ENCODE measurements around the gene SMO. TPM values are rescaled to one million over a fixed set of nuclear protein-coding genes. Genes with fewer than 3 reads are reported as not detected.

SMO gene
- total and polyA plus RNA-seq, 4 donors = 0.87 to 19.3 (median 3.6) TPM

DNA sequence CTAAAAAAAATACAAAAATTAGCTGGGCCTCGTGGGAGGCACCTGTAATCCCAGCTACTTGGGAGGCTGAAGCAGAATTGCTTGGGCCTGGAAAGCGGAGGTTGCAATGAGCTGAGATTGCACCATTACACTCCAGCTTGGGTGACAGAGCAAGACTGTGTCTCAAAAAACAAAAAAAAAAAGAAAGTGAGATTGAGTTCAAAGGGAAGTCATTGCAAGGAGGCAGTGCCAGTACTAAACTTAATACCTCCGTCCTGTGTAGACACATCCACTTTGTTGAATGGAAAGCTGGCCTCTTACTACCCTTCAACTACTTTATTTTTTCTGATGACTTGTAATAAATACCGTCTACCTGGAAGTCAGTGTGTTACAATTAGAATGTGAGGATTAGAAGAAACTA, 67.4 kb downstream of the SMO start:
- WGBS, 2 donors = 89 to 90% methylated on average over 4 of the region's 4 CpGs
- Histone ChIP-seq H3K36me3 (ENCODE audit: control insufficient read depth in 4 of 4, insufficient read depth in 4 of 4, low read length in 4 of 4) (no peaks in the 10 kb centered on the region), H3K9ac (ENCODE audit: insufficient read depth in 1 of 2, low read length in 2 of 2) (no peak overlapping the region), H3K27ac (ENCODE audit: low read depth in 1 of 2, low read length in 1 of 2) (no peak overlapping the region), H3K4me1 (ENCODE audit: control insufficient read depth in 5 of 5, insufficient read depth in 5 of 5, low read length in 5 of 5) (peaks cover 0 to 5% (median 1%) of the 10 kb centered on the region in 5 donors), H3K4me3 (no peak overlapping the region), H3K27me3 (ENCODE audit: control insufficient read depth in 3 of 3, insufficient read depth in 3 of 3, low read length in 2 of 3) (no peaks in the 10 kb centered on the region), H3K9me3 (ENCODE audit: control insufficient read depth in 4 of 4, insufficient read depth in 3 of 4, low read length in 3 of 4) (no peaks in the 10 kb centered on the region)
- no peak for TF ChIP-seq CTCF (IDR thresholded peaks at IDR 0.05; ENCODE audit: control extremely low read depth, extremely low read depth)
- no peak for DNase-seq
- no peak for ATAC-seq (ENCODE audit: insufficient read depth, low FRiP score)

GRCh38 chr7:129256221-129256620, 67.8 kb downstream of the SMO start:
- TF ChIP-seq CTCF (IDR thresholded peaks at IDR 0.05; ENCODE audit: control extremely low read depth, extremely low read depth) = no peak
- H3K27me3 ChIP-seq (ENCODE audit: control insufficient read depth in 3 of 3, insufficient read depth in 3 of 3, low read length in 2 of 3) = no peaks in the 10 kb centered on the region
- no peak overlapping the region for H3K9ac ChIP-seq (ENCODE audit: insufficient read depth in 1 of 2, low read length in 2 of 2)
- DNase-seq (no peak), ATAC-seq (ENCODE audit: insufficient read depth, low FRiP score) (no peak)
- no peak overlapping the region for H3K27ac ChIP-seq (ENCODE audit: low read depth in 1 of 2, low read length in 1 of 2)
- H3K9me3 ChIP-seq (ENCODE audit: control insufficient read depth in 4 of 4, insufficient read depth in 3 of 4, low read length in 3 of 4) = no peaks in the 10 kb centered on the region
- no peak overlapping the region for H3K4me3 ChIP-seq
- 94 to 95% methylated on average over 2 of the region's 2 CpGs for WGBS, 2 donors
- no peaks in the 10 kb centered on the region for H3K36me3 ChIP-seq (ENCODE audit: control insufficient read depth in 4 of 4, insufficient read depth in 4 of 4, low read length in 4 of 4)
- H3K4me1 ChIP-seq (ENCODE audit: control insufficient read depth in 5 of 5, insufficient read depth in 5 of 5, low read length in 5 of 5) = peaks cover 0 to 5% (median 1%) of the 10 kb centered on the region in 5 donors

- Histone ChIP-seq H3K36me3 (ENCODE audit: control insufficient read depth in 4 of 4, insufficient read depth in 4 of 4, low read length in 4 of 4) (no peaks in the 10 kb centered on the region), H3K4me3 (no peak overlapping the region), H3K4me1 (ENCODE audit: control insufficient read depth in 5 of 5, insufficient read depth in 5 of 5, low read length in 5 of 5) (peaks cover 0 to 3% (median 0%) of the 10 kb centered on the region in 5 donors), H3K27me3 (ENCODE audit: control insufficient read depth in 3 of 3, insufficient read depth in 3 of 3, low read length in 2 of 3) (no peaks in the 10 kb centered on the region), H3K9ac (ENCODE audit: insufficient read depth in 1 of 2, low read length in 2 of 2) (no peak overlapping the region), H3K9me3 (ENCODE audit: control insufficient read depth in 4 of 4, insufficient read depth in 3 of 4, low read length in 3 of 4) (no peaks in the 10 kb centered on the region), H3K27ac (ENCODE audit: low read depth in 1 of 2, low read length in 1 of 2) (no peak overlapping the region)
- TF ChIP-seq CTCF (IDR thresholded peaks at IDR 0.05; ENCODE audit: control extremely low read depth, extremely low read depth) = no peak
- DNase-seq (no peak), ATAC-seq (ENCODE audit: insufficient read depth, low FRiP score) (no peak)
Measured at GRCh38 chr7:129257168-129257567, 68.7 kb downstream of the SMO start.

- Histone ChIP-seq H3K36me3 (ENCODE audit: control insufficient read depth in 4 of 4, insufficient read depth in 4 of 4, low read length in 4 of 4) (no peaks in the 10 kb centered on the region), H3K9me3 (ENCODE audit: control insufficient read depth in 4 of 4, insufficient read depth in 3 of 4, low read length in 3 of 4) (no peaks in the 10 kb centered on the region), H3K9ac (ENCODE audit: insufficient read depth in 1 of 2, low read length in 2 of 2) (no peak overlapping the region), H3K27me3 (ENCODE audit: control insufficient read depth in 3 of 3, insufficient read depth in 3 of 3, low read length in 2 of 3) (no peaks in the 10 kb centered on the region), H3K4me3 (no peak overlapping the region), H3K4me1 (ENCODE audit: control insufficient read depth in 5 of 5, insufficient read depth in 5 of 5, low read length in 5 of 5) (peaks cover 0 to 3% (median 0%) of the 10 kb centered on the region in 5 donors), H3K27ac (ENCODE audit: low read depth in 1 of 2, low read length in 1 of 2) (no peak overlapping the region)
- ATAC-seq (ENCODE audit: insufficient read depth, low FRiP score) = no peak
- no peak for TF ChIP-seq CTCF (IDR thresholded peaks at IDR 0.05; ENCODE audit: control extremely low read depth, extremely low read depth)
- DNase-seq = no peak
- WGBS, 2 donors = 77 to 82% methylated on average over 4 of the region's 4 CpGs
Measured at GRCh38 chr7:129258649-129259389, 70.4 kb downstream of the SMO start.
